Neutrophil (primary cell): Measurements from ENCODE around the gene KHNYN.

ENCODE experiments used
- H3K27ac ChIP-seq: fragments of 200-600 bp; sonication (generic); 2 replicates; pipeline ENCODE4 v1.5.1; 2016; ENCODE audit warnings: mild to moderate bottlenecking, moderate library complexity
- H3K27me3 ChIP-seq: fragments of 200-600 bp; sonication (generic); 2 replicates; pipeline ENCODE4 v1.6.0; 2016; ENCODE audit warnings: mild to moderate bottlenecking
- H3K36me3 ChIP-seq: fragments of 200-600 bp; sonication (generic); 2 replicates; pipeline ENCODE4 v1.5.1; 2017
- H3K4me1 ChIP-seq, 2 experiments: fragments of 200-600 bp in 1 of 2; sonication (generic) in 1 of 2; 1 replicate in 1 of 2; 2 replicates in 1 of 2; pipeline versions ENCODE4 v1.5.1 to v1.6.1; 2013 to 2016; ENCODE audit warnings: low read depth in 1 of 2, low read length in 1 of 2, mild to moderate bottlenecking in 1 of 2, moderate library complexity in 1 of 2; ENCODE audit not compliant: control insufficient read depth in 1 of 2, insufficient read depth in 1 of 2
- H3K4me3 ChIP-seq, 2 experiments: fragments of 200-600 bp in 1 of 2; sonication (generic) in 1 of 2; 1 replicate in 1 of 2; 2 replicates in 1 of 2; pipeline ENCODE4 v1.5.1; 2013 to 2016; ENCODE audit warnings: low read depth in 1 of 2, low read length in 1 of 2, mild to moderate bottlenecking in 1 of 2, moderate library complexity in 1 of 2
- H3K9me3 ChIP-seq: fragments of 200-600 bp; sonication (generic); 2 replicates; pipeline ENCODE4 v1.5.1; 2016
- TF ChIP-seq, protein P1 (sequence below): fragments of 200-600 bp; sonication (generic); IDR thresholded peaks from 2 replicates; pipeline ENCODE4 v1.5.1; 2016; ENCODE audit warnings: antibody characterized with exemption

The KHNYN gene

DNA sequence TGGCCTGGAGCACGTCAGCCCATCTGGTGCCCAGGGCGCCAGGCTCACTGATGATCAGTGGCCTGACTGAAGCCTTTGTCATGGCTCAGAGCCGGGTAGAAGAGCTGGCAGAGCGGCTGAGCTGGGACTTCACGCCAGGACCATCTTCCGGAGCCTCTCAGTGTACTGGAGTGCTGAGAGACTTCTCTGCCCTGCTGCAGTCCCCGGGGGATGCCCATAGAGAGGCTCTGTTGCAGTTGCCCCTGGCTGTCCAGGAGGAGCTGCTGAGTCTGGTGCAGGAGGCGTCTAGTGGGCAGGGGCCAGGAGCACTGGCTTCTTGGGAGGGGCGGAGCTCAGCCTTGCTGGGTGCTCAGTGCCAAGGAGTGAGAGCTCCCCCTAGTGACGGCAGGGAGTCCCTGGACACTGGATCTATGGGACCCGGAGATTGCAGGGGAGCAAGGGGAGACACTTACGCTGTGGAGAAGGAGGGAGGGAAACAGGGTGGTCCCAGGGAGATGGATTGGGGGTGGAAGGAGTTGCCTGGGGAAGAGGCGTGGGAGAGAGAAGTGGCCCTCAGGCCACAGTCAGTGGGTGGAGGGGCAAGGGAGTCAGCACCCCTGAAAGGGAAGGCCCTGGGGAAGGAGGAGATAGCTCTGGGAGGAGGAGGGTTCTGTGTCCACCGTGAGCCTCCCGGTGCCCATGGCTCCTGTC is 2.0 kb downstream of the KHNYN start:
- peak overlapping the region; percentile 84 to 98 for H3K4me3 ChIP-seq
- peak overlapping the region; percentile 99 for H3K27ac ChIP-seq
- H3K27me3 ChIP-seq: no peaks in the 10 kb centered on the region
- H3K4me1 ChIP-seq: peaks cover 42 to 49% of the 10 kb centered on the region in 2 experiments
- no peaks in the 10 kb centered on the region for H3K9me3 ChIP-seq
- TF ChIP-seq, protein P1, sequence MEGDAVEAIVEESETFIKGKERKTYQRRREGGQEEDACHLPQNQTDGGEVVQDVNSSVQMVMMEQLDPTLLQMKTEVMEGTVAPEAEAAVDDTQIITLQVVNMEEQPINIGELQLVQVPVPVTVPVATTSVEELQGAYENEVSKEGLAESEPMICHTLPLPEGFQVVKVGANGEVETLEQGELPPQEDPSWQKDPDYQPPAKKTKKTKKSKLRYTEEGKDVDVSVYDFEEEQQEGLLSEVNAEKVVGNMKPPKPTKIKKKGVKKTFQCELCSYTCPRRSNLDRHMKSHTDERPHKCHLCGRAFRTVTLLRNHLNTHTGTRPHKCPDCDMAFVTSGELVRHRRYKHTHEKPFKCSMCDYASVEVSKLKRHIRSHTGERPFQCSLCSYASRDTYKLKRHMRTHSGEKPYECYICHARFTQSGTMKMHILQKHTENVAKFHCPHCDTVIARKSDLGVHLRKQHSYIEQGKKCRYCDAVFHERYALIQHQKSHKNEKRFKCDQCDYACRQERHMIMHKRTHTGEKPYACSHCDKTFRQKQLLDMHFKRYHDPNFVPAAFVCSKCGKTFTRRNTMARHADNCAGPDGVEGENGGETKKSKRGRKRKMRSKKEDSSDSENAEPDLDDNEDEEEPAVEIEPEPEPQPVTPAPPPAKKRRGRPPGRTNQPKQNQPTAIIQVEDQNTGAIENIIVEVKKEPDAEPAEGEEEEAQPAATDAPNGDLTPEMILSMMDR: peak; percentile 90
- peaks cover 54% of the 10 kb centered on the region for H3K36me3 ChIP-seq

DNA sequence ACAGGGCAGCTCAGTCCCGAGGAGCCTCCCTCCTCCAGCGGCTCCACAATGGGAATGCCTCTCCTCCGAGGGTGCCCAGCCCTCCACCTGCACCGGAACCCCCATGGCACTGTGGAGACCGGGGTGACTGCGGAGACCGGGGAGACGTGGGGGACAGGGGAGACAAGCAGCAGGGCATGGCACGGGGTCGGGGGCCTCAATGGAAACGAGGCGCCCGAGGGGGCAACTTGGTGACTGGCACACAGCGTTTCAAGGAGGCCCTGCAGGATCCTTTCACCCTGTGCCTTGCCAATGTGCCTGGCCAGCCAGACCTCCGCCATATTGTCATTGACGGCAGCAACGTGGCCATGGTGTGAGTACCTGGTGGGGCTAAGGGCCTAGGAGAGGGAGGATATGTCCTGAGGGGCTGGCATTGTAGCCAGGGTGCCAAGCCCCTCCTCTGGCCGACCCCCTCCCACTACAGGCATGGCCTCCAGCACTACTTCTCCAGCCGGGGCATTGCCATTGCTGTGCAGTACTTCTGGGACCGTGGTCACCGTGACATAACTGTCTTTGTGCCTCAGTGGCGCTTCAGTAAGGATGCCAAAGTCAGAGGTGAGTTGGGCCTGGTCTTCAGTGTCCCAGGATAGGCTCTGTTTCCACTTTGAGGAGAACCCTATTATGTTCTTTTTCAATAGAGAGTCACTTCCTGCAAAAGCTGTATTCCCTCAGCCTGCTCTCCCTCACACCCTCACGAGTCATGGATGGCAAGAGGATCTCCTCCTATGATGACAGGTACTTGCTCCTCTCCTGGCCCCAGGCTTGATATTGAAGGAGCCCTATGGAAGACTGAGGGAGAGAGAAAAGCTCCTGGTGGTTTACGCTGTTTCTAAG is 2.7 kb downstream of the KHNYN start:
- Histone ChIP-seq H3K9me3 (no peaks in the 10 kb centered on the region), H3K27ac (peak overlapping the region; percentile 99), H3K4me1 (peaks cover 46 to 55% of the 10 kb centered on the region in 2 experiments), H3K36me3 (peaks cover 62% of the 10 kb centered on the region), H3K4me3 (peak overlapping the region in 1 of 2 experiments; percentile 84), H3K27me3 (no peaks in the 10 kb centered on the region)
- TF ChIP-seq, protein P1: no peak

DNA sequence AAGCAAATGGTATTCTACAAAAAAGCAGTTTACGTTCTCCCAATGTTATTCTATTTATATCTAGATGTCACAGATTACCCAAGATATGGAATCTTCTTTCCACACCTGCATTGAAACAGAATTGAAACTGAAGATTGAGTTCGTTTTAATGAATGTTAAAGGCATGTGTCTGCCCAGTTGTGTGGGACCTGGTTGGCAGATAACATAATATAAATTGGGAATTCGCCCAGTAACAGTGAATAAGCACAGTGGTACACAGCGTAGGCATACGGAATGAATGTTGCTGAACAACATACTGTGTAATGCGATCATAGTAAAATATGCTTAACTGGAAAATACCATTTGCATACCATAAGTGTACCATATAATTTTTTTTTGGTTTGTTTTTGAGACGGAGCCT is 4.3 kb downstream of the KHNYN start:
- Histone ChIP-seq H3K4me1 (peaks cover 42 to 50% of the 10 kb centered on the region in 2 experiments), H3K27me3 (no peaks in the 10 kb centered on the region), H3K4me3 (no peak overlapping the region), H3K36me3 (peaks cover 76% of the 10 kb centered on the region), H3K9me3 (no peaks in the 10 kb centered on the region), H3K27ac (no peak overlapping the region)
- TF ChIP-seq, protein P1: no peak

DNA sequence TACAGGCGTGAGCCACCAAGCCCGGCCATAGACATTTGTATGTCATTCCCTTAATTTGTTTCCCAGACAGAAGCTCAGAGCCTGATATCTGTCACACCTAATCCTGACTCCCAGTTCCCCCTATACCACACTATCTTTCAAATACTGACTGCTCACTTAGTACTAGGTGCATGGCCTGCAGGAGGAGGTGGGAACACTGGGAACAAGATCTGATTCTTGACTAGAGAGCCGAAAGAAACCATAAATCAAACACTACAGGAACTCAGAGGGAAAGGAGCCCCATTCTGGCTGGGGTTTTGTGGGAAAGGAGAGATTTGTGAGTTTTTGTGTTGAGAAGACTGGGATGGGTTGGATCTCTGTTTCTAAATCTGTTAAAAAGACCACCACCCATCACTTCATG is 4.9 kb downstream of the KHNYN start:
- H3K36me3 ChIP-seq: peaks cover 82% of the 10 kb centered on the region
- TF ChIP-seq, protein P1: no peak
- peaks cover 38 to 43% of the 10 kb centered on the region in 2 experiments for H3K4me1 ChIP-seq

DNA sequence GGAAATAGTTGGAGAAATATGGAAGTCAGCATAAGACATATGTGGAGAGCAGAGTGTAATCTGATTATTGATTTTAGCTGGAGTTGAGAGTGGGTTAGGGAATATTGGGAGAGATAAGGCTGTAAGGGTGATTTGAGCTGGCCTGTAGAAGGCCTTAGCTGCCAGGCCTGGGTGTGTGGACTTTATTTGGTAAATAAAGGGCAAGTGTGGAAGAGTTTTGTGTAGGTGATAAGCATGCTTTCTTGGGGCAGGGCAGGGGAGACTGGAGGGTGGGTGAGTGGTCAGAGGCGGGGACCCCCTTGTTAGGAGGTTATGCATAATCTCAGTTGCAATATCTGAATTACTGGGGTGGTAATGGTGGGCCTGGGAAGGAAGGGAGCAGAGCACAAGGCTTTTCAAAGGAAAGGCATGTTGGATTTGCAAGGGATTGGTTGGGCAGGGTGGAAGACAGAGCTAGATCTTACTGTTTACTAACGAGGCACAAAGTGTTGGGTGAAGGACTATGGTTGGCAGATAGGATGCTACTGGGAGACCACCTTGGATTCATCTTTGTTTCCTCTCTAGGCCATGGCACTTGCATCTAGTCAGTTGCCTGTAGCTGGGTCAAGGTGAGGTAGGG is 5.5 kb downstream of the KHNYN start:
- Histone ChIP-seq H3K36me3 (peaks cover 88% of the 10 kb centered on the region), H3K27me3 (no peaks in the 10 kb centered on the region), H3K4me1 (peaks cover 37 to 41% of the 10 kb centered on the region in 2 experiments), H3K9me3 (no peaks in the 10 kb centered on the region), H3K4me3 (no peak overlapping the region), H3K27ac (no peak overlapping the region)
- TF ChIP-seq, protein P1: no peak

More for the DNA sequence above, 4.9 kb downstream of the KHNYN start:
- no peaks in the 10 kb centered on the region for H3K27me3 ChIP-seq
- no peak overlapping the region for H3K4me3 ChIP-seq
- no peak overlapping the region for H3K27ac ChIP-seq
- no peaks in the 10 kb centered on the region for H3K9me3 ChIP-seq
